ENCODE results near the gene SLC12A5.
A peak's percentile ranks its signal among the peaks of the same experiment; 100 is the strongest.

Gene SLC12A5

GRCh38 chr20:46006022-46006705 lies 22.9 kb upstream of the SLC12A5 start:
- H3K4me3 ChIP-seq (ENCODE audit: control insufficient read depth, low read depth, low read length) = no peak overlapping the region
- no peak for DNase-seq (ENCODE audit: low read depth)
- TF ChIP-seq, protein P1, sequence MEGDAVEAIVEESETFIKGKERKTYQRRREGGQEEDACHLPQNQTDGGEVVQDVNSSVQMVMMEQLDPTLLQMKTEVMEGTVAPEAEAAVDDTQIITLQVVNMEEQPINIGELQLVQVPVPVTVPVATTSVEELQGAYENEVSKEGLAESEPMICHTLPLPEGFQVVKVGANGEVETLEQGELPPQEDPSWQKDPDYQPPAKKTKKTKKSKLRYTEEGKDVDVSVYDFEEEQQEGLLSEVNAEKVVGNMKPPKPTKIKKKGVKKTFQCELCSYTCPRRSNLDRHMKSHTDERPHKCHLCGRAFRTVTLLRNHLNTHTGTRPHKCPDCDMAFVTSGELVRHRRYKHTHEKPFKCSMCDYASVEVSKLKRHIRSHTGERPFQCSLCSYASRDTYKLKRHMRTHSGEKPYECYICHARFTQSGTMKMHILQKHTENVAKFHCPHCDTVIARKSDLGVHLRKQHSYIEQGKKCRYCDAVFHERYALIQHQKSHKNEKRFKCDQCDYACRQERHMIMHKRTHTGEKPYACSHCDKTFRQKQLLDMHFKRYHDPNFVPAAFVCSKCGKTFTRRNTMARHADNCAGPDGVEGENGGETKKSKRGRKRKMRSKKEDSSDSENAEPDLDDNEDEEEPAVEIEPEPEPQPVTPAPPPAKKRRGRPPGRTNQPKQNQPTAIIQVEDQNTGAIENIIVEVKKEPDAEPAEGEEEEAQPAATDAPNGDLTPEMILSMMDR (IDR thresholded peaks at IDR 0.05; ENCODE audit: control insufficient read depth, insufficient read depth, low read depth, low read length, missing control alignments) = no peak

DNA sequence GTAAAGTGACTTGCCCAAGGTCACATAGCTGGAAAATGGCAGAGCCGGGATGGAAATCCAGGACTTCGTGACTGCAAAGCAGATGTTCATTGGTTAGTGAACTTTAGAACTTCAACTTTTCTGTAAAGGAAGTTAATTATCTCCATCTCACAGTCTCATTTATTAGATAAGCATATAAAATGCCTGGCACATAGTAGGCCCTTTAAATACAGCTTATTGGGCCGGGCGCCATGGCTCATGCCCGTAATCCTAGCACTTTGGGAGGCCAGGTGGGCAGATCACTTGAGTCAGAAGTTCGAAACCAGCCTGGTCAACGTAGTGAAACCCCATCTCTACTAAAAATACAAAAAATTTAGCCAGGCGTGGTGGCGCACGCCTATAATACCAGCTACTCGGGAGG lies 22.1 kb upstream of the SLC12A5 start:
- no peak for DNase-seq (ENCODE audit: low read depth)
- TF ChIP-seq, protein P1 (IDR thresholded peaks at IDR 0.05; ENCODE audit: control insufficient read depth, insufficient read depth, low read depth, low read length, missing control alignments) = no peak
- no peak overlapping the region for H3K4me3 ChIP-seq (ENCODE audit: control insufficient read depth, low read depth, low read length)

GRCh38 chr20:46007671-46008070 lies 21.3 kb upstream of the SLC12A5 start:
- no peak for DNase-seq (ENCODE audit: low read depth)

GRCh38 chr20:46009816-46010215 lies 19.2 kb upstream of the SLC12A5 start:
- TF ChIP-seq, protein P1 (IDR thresholded peaks at IDR 0.05; ENCODE audit: control insufficient read depth, insufficient read depth, low read depth, low read length, missing control alignments) = no peak
- no peak overlapping the region for H3K4me3 ChIP-seq (ENCODE audit: control insufficient read depth, low read depth, low read length)
- no peak for DNase-seq (ENCODE audit: low read depth)

More at GRCh38 chr20:46007671-46008070, 21.3 kb upstream of the SLC12A5 start:
- H3K4me3 ChIP-seq (ENCODE audit: control insufficient read depth, low read depth, low read length) = no peak overlapping the region
- TF ChIP-seq, protein P1 (IDR thresholded peaks at IDR 0.05; ENCODE audit: control insufficient read depth, insufficient read depth, low read depth, low read length, missing control alignments) = no peak

DNA sequence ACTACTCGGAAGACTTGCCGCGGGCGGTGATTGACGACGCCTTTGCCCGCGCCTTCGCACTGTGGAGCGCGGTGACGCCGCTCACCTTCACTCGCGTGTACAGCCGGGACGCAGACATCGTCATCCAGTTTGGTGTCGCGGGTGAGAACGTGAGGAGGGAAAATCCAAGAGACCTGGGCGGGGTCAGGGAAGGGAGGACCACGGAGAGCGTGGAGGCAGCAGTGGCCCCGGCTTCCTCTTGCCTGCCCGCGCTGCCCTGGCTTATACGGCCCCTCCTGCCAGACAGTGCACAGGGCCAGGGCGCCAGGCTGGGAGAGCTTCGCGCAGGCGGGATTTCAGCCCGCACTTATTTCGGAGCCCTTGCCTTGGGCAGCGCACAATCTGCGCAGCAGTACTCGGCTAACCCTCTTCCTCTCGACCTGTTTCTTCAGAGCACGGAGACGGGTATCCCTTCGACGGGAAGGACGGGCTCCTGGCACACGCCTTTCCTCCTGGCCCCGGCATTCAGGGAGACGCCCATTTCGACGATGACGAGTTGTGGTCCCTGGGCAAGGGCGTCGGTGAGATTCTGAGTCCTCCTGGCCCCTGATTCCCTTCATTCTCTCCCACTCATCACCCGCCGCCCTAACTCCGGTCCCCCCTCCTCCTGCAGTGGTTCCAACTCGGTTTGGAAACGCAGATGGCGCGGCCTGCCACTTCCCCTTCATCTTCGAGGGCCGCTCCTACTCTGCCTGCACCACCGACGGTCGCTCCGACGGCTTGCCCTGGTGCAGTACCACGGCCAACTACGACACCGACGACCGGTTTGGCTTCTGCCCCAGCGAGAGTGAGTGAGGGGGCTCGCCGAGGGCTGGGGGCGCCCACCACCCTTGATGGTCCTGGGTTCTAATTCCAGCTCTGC lies 18.3 kb upstream of the SLC12A5 start:
- TF ChIP-seq, protein P1 (IDR thresholded peaks at IDR 0.05; ENCODE audit: control insufficient read depth, insufficient read depth, low read depth, low read length, missing control alignments) = no peak
- DNase-seq (ENCODE audit: low read depth) = no peak
- no peak overlapping the region for H3K4me3 ChIP-seq (ENCODE audit: control insufficient read depth, low read depth, low read length)

DNA sequence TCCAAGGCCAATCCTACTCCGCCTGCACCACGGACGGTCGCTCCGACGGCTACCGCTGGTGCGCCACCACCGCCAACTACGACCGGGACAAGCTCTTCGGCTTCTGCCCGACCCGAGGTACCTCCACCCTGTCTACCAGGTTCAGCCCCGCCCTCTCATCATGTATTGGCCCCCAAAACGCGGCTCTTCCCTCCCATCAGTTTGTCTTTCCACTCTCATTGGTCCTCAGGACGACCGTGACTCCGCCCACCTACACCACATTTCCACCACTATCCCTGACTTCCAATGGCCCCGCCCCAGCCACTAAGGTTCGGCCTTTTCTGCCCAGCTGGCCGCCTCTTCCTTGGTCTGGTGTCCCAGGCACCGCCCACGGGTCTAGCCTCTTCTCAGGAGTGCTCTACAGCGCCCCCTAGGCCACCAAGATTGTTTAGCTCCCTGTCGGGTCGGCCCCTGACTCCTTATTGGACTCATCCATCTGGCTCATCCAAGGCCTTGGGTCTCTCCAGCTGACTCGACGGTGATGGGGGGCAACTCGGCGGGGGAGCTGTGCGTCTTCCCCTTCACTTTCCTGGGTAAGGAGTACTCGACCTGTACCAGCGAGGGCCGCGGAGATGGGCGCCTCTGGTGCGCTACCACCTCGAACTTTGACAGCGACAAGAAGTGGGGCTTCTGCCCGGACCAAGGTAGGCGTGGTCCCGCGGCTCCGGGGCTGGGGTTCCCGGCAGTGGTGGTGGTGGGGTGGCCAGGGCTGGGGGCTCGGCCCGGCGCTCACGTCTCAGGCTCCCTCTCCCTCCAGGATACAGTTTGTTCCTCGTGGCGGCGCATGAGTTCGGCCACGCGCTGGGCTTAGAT lies 17.2 kb upstream of the SLC12A5 start:
- H3K4me3 ChIP-seq (ENCODE audit: control insufficient read depth, low read depth, low read length) = no peak overlapping the region
- no peak for DNase-seq (ENCODE audit: low read depth)
- TF ChIP-seq, protein P1 (IDR thresholded peaks at IDR 0.05; ENCODE audit: control insufficient read depth, insufficient read depth, low read depth, low read length, missing control alignments) = peak; percentile 24

All from AG09309 (cell line).